GM19193 (cell line): ENCODE data around the gene GNAL.

Experiments
- POLR2A ChIP-seq: IDR thresholded peaks from 4 replicates; pipeline ENCODE4 v1.6.1; 2011; ENCODE audit not compliant: insufficient read depth, insufficient read length; ENCODE audit errors: extremely low read depth

The GNAL gene

GRCh38 chr18:11741505-11742145 is 52.6 kb downstream of the GNAL start:
- TF ChIP-seq POLR2A: no peak

- TF ChIP-seq POLR2A: no peak
Observed at GRCh38 chr18:11745521-11745920, 56.5 kb downstream of the GNAL start.

- no peak for TF ChIP-seq POLR2A
Observed at GRCh38 chr18:11747286-11747685, 58.2 kb downstream of the GNAL start.

GRCh38 chr18:11747731-11748130 is 58.7 kb downstream of the GNAL start:
- no peak for TF ChIP-seq POLR2A

- no peak for TF ChIP-seq POLR2A
Observed at GRCh38 chr18:11749305-11749704, 60.2 kb downstream of the GNAL start.

GRCh38 chr18:11750171-11750570 is 61.1 kb downstream of the GNAL start:
- no peak for TF ChIP-seq POLR2A

- TF ChIP-seq POLR2A: no peak
Observed at GRCh38 chr18:11750581-11751310, 61.7 kb downstream of the GNAL start.

- TF ChIP-seq POLR2A: no peak
Observed at GRCh38 chr18:11751341-11752115, 62.5 kb downstream of the GNAL start.

GRCh38 chr18:11752116-11752911 is 63.2 kb downstream of the GNAL start:
- no peak for TF ChIP-seq POLR2A

- no peak for TF ChIP-seq POLR2A
Observed at GRCh38 chr18:11754979-11755378, 65.9 kb downstream of the GNAL start.

- no peak for TF ChIP-seq POLR2A
Observed at GRCh38 chr18:11757084-11757590, 68.1 kb downstream of the GNAL start.

- no peak for TF ChIP-seq POLR2A
Observed at GRCh38 chr18:11759456-11759855, 70.4 kb downstream of the GNAL start.

- TF ChIP-seq POLR2A: no peak
Observed at GRCh38 chr18:11760498-11761167, 71.6 kb downstream of the GNAL start.

GRCh38 chr18:11761553-11761952 is 72.5 kb downstream of the GNAL start:
- TF ChIP-seq POLR2A: no peak
